GM19240 (cell line): Measurements from ENCODE around the gene TRAPPC8.
"Not testable (repeated sequence)": the region's sequence is repeated elsewhere in the genome, so short reads cannot be mapped to it uniquely, and the experiment has no call there.

Experiments used
- DNase-seq: peaks from one replicate; pipeline ENCODE4 v3.0.0; 2011; ENCODE audit warnings: low spot score; ENCODE audit not compliant: insufficient read length

TRAPPC8 gene

DNA sequence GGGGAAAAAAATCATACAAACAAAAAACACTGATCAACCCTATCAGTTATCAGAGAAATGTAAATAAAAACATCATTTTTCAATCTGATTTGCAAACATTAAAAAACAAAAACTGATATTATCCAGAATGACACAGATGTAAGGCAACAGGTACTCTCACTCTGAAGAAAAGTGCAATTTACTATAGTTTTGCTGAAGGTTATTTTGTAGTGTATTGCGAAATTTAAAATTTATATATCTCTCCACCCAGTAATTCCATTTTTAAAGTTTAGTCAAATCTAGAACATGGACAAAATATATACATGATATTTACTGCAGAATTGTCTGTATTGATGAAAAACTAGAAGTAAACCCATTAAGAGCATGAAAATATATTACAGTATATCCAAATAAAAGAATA, 79.8 kb downstream of the TRAPPC8 start:
- DNase-seq: no peak

DNA sequence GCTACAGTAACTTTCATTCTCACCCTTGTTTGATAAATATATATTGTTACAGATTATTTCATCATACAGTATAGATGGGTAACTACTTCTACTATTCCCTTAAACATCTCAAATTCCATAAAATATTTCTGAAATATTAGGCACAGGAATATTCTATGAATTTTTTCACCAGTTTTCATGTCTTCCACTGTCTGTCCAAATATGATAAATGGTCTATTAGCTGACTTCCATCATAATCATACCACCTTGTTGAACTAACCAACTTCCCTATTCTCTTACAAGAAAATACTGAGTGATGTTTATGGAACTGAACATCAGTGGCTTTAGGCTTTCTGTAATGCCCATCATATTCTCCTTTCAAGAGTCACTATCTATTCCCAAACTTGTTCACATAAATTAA, 82.4 kb downstream of the TRAPPC8 start:
- no peak for DNase-seq

DNA sequence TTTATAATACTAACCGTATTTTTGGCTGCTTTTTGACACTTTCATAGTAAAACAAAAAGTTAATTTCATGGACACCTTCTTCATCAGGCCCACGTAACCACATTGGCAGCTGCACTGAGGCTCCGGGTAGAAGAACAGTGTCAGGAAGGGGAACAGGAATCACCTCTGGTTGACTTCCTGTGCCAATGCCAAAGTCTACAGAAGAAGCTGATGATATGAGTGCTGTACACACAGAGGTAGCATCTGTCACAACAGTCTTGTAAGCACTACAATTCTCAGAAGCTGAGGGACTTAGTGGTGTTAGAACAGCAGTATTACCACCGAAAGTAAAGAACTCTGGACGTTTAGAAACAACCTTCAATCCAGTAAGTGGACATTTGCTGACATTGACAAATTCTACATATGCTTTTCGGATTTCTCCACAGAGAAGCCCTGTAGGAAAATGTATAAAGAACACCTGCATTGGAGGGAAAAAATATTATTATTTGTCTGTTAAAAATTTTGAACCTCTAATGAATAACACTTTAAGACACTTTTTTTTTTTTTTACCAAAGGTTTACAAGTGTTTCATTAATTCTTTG, 85.3 kb downstream of the TRAPPC8 start:
- DNase-seq: no peak

DNA sequence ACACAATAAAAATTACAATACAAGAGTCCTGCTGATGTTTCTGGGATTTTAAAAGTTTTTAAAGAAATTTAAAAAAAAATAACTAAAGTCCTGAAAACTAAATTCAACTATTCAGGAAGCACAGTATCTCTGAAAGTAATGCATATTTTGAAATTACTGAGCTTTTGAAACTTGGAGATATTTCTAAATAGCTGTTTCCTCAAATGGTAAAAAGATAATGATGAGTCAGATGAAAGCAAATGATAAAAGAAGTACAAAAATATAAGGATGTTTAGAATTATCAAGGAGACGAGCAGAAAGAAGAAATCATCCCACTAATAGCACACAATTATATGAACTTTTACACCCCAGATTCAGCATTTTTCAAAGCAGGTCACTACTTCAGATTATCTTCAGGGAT, 92.1 kb downstream of the TRAPPC8 start:
- DNase-seq: no peak

DNA sequence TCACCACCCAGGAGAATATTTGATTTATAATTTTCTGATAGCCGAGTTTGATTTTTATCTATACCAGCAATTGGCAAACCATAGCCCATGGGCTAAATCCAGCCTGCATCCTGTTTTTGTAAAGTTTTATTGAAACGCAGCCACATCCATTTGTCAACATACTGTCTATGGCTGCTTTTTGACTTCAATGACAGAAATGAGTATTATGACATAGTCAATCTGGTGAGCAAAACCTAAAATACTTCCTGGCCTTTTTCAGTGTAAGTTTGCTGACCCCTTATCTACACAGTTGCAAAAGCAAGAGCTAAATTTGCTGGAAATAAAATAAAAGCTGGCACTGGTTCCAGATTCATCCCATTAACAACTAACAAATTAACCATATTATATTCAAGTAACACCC, 102.4 kb downstream of the TRAPPC8 start:
- DNase-seq: no peak

DNA sequence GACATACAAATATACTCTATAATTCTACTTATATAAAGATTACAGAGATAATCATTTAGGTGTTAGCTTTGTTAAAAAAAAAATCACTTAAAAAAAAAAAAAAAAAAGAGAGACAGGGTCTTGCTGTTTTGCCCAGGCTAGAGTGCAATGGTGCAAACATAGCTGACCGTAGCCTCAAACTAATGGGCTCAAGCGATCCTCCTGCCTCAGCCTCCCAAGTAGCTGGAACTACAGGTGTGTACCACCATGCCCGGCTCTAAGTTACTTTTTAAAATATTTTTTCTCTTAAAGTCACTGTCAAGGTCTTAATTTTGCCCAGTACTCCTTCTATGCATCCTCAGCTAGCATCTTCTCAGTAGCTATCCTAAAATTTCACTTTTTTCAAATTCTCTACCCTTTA, 105.0 kb downstream of the TRAPPC8 start:
- no peak for DNase-seq

DNA sequence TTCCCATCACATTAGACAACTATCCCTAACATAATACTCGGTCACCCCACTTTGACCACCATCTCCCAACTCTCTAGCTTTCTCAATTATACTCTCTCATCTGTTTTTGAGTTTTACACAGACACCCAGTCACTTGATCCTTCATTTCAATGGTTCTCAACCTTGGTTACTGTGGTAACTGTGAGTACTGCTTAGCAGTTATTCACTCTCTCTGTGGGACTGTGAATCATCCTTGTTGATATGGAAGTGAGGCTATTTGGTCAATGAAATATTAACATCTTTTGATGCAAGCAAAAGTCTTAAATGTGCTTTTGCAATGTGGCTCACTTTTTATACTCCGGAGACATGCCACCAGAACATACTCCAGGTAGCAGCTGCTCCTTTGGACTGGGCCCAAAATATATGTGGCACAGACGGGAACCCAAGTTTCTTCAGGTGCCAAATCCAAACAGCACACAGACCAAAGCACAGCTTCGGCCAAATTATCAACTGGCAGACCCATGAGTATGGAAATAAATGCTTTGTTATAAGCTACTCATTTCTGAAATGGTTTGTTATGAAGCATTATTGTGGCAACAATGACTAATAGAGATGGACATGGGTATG, 107.3 kb downstream of the TRAPPC8 start:
- no peak for DNase-seq

DNA sequence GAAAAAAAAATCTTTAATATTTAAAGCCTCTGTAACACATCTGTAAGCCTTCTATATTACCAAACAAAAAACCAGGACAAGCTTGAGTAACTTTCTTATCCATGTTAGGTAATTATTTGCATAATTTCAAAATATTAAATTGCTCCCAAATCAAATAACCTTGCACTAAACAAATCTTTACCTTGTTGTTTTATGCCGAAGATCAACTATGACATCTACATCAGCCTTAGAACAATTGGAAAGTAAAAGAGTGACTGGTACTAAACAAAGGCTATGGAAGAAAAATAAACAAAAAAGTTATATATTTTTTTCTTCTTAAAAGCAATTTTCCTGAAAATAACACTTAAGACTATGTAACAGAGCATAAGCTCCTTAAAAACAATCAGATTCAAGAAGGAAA, 111.0 kb downstream of the TRAPPC8 start:
- DNase-seq: no peak

DNA sequence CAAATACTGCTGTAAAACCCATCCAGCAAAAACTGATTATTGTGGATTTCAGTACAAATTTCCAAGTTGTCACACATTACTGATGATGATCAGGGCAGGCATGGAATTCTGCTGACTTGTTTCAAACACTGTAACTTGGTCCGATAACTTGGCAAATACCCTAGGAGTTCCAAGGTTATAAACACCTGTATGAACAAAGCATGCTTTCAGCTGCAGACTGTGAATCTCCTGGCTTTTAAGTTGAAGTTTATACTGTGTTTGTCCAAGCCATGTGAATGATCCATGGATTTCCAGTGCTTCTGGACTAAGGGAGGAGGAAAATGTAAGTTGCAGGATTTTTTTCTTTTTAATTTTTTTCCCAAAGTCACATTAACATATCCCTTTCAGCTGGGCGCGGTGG, 112.2 kb downstream of the TRAPPC8 start:
- DNase-seq: no peak

DNA sequence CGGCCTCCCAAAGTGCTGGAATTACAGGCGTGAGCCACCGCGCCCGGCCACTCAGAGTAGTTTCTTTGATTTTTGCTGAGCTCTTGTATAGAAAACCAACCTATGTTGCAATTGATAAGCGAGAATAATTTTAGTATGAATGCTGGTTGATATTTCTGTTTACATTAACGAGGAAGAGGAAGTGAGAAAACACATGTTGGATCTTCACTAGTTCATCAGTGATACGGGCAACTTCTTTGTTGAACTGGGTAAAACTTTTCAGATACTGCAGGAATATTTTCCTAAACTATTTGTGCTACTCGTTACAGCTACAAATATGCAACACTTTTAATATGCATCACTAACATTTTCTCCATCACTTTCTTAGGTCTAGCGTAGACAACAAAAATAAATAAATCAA, 114.3 kb downstream of the TRAPPC8 start:
- no peak for DNase-seq

DNA sequence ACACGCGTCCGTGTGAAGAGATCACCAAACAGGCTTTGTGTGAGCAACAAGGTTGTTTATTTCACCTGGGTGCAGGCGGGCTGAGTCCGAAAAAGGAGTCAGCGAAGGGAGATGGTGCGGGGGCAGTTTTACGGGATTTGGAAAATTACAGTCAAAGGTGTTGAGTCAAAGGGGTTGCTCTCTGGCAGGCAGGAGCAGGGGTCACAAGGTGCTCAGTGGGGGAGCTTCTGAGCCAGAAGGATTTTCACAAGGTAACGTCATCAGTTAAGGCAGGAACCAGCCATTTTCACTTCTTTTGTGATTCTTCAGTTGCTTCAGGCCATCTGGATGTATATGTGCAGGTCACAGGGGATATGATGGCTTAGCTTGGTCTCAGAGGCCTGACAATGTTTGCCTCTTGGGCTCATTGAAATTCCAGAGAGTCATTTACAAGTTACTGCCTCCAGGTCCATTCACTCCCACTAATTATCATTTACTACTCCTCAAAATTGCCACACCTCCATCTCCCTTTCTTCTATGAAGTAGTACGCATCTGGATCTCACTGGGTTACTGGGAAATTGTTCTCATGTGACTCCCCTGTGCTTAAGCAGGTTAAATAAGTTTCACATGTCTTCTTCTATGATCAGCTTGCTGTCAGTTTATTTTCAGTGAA, 116.1 kb downstream of the TRAPPC8 start:
- DNase-seq: not testable (repeated sequence)

DNA sequence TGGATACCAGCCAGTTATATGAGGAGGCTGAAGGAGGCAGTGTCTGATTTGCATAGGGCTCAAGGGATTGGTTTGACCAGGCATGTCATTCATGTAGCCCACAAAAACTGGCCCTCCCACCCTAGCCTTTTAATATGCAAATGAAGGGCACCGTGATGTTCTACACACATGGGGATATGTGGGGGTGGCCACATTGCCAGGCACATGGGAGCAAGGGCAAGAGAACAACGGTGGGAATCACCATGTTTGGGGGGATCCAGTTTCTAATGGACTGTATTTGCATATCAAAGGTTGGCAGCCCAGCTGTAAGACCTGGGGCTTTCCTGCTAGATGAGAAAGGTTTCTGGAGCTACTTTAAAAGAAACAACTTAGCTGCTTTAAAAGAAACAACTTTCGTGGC, 117.2 kb downstream of the TRAPPC8 start:
- no peak for DNase-seq

DNA sequence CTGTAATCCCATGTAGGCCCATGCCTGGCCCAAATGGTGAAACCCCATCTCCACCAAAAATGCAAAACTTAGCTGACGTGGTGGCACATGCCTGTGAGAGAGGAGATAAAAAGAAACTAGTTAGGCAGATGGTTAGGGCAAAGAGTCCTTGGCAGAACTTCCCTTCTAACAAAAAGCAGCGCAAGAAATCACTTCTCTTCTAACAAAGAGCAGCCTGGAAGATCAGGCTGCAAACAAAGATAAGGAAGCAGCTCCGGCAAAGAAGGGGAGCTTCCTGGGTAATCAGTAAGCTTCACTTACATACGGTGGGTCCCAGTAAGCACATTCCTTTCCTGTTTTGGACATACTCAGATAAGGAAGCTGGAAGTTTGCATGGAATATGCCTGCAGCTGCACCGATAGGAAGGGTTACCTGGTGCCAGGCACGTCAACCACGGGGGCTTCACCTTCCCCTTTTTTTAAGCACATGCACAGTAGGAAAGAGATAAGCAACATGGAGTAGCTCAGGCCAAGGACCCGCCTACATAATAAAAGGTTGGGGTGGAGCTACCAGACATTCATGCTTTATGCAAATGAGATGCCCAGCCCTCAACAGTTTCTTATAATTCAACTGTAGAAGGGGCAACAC, 121.3 kb downstream of the TRAPPC8 start:
- DNase-seq: no peak

DNA sequence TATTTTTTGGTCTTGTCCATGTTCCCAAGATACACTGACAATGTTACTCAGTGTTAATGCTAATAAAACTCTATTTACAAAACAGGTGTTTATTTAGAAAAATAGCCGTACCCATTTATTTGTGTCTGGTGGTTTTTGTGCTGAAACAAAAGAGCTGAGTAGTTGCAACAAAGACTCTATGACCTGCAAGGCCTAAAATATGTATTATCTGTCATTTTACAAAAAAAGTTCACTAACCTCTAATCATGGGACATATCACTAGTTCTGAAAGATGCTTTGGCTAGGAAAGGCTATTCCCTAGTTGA, 123.1 kb downstream of the TRAPPC8 start:
- no peak for DNase-seq

DNA sequence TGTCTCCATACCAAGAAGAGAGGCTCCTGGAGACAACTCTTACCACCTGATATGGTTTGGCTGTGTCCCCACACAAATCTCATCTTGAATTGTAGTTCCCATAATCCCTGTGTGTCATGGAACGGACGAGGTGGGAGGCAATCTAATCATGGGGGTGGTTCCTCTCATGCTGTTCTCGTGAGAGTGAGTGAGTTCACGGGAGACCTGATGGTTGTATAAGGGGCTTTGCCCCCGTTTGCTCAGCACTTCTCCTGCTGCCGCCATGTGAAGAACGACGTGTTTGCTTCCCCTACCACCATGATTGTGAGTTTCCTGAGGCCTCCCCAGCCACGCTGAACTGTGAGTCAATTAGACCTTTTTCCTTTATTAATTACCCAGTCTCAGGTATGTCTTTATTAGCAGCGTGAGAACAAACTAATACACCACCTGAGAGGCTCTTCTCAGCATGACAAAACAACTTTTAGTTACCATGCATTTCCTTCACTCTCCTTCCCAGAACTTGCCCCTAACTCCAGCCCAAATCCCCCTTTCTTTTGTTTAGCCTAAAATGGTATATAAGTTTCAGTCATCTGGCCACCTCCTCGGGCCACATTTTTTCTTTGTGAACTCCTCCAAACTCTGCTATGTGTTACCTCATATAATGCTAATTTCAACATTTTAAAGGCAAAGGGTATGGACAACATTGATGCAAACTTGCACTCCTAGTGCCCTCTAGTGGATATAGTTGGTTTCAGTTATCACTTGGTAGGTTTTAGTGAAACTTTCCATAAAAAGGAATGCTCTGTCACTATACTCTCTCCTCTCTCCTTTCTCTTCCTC, 123.6 kb downstream of the TRAPPC8 start:
- no peak for DNase-seq

DNA sequence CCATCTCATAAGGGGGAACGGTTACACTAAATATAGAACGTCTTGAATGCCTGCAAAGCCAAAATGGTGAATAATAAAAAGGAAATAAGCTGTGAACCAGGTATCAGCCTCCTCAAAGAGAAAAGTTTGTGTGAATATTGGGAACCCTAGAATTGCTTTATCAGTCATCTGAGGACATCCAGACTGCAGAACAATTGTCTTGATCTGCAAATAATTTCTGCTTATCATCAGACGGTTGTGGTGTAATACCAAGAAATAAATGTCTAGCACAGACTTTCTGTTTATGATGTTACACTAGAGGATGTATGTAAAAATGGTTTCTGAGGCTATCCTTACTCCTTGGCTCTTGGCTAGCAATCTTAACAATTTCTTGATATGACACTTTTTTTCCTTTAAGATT, 128.8 kb downstream of the TRAPPC8 start:
- no peak for DNase-seq

DNA sequence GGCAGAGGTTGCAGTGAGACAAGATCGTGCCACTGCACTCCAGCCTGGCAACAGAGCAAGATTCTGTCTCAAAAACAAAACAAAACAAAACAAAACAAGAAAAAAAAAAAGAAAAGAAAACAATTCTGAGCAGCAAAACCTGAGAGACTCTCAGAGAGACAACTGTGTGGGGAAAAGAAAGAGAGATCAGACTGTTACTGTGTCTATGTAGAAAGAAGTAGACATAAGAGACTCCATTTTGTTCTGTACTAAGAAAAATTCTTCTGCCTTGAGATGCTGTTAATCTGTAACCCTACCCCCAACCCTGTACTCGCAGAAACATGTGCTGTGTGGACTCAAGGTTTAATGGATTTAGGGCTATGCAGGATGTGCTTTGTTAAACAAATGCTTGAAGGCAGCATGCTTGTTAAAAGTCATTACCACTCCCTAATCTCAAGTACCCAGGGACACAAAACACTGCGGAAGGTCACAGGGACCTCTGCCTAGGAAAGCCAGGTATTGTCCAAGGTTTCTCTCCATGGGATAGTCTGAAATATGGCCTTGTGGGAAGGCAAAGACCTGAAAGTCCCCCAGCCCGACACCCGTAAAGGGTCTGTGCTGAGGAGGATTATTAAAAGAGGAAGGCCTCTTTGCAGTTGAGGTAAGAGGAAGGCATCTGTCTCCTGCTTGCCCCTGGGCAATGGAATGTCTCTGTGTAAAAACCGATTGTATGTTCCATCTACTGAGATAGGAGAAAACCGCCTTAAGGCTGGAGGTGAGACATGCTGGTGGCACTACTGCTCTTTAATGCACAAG, 132.4 kb downstream of the TRAPPC8 start:
- DNase-seq: not testable (repeated sequence)

DNA sequence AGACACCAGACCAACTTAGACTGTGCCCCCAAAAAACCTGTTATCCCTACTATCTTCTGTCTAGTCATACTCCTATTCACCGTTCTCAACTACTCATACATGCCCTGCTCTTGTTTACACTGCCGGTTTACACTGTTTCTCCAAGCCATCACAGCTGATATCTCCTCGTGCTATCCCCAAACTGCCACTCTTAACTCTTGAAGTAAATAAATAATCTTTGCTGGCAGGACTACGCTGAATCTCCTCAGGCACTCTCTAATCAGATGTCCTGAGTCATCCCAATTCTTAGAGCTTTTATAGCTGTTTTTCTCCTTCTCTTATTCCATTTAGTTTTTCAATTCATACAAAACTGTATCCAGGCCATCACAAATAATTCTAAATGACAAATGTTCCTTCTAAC, 133.9 kb downstream of the TRAPPC8 start:
- DNase-seq: not testable (repeated sequence)

DNA sequence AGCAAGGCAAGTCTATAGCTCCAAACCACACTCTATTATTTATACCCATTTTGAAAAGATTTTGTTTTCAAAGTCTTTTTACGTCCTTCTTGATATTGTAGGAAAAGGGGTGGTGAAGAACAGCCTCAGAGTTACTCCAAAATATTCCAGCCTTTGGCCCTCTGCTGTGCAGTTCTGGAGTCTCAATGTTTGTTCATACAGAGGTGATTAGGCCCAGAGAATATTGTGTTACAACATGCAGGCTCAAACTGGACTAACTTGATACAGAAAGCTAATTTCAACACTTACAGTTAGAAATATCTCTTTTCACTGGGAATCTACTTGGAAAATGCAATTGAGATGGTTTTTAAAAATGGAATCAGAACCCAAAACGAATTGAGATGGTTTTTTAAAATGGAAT, 141.8 kb downstream of the TRAPPC8 start:
- DNase-seq: no peak

DNA sequence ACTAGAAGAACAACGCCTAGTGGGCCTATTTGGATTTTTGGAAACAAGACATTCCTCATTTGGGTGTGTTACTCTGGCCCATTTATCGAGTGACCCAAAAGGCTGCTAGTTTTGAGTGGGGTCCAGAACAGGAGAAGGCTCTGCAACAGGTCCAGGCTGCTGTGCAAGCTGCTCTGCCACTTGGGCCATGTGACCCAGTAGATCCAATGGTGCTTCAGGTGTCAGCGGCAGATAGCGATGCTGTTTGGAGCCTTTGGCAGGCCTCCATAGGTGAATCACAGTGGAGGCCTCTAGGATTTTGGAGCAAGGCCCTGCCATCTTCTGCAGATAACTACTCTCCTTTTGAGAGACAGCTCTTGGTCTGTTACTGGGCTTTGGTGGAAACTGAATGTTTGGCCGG, 143.7 kb downstream of the TRAPPC8 start:
- DNase-seq: not testable (repeated sequence)

DNA sequence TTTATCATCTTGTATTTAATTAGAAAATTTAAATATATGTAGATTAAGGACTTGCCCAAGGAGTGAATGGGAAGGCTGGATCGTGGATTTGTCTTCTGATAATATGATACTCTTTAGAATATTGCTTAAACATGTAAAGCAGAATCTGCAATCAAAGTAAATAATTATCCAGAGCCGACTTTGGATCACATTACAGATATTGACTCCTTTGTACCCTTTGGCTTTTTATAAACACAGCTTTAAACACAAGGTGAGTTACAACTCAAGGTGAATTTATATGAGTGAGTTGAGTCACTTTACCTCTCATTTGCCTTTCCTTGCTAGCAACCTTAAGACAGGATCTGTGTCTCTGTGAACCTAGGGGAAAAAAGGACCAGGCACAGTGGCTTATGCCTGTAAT, 144.5 kb downstream of the TRAPPC8 start:
- no peak for DNase-seq
